Pulmonary artery endothelial cell (primary cell): Measurements from ENCODE around the gene CMPK1. TPM values are rescaled to one million over a fixed set of nuclear protein-coding genes. Genes with fewer than 3 reads are reported as not detected.

Experiments
- DNase-seq: peaks from one replicate; pipeline ENCODE4 v3.0.0-alpha.2; 2011; ENCODE audit warnings: low read depth, low spot score
- total RNA-seq: library from RNA; depleted of rRNA; stranded (reverse); fragments of >200 nt; gene quantifications from 2 replicates; pipeline ENCODE4 v1.2.3, GENCODE V29; 2014

The CMPK1 gene
- total RNA-seq, 1 donor from 2014 or later, result 122 TPM

GRCh38 chr1:47423872-47424271 is 90.3 kb downstream of the CMPK1 start:
- no peak for DNase-seq

- no peak for DNase-seq
Observed at GRCh38 chr1:47424336-47424982, 90.9 kb downstream of the CMPK1 start.

Other genes with a start within 250 kb of the CMPK1 start
- not detected in 2 replicates for gene CYP4A22, start 196.3 kb upstream of the CMPK1 start, total RNA-seq
- 0.20 TPM in 1 of 2 replicates, not detected in the other for gene PDZK1IP1, start 143.8 kb upstream of the CMPK1 start, total RNA-seq
- gene TAL1, start 101.6 kb upstream of the CMPK1 start, total RNA-seq, result 37.9 and 54.0 TPM in 2 replicates
- gene STIL, start 19.6 kb upstream of the CMPK1 start, total RNA-seq, result 8.4 and 15.8 TPM in 2 replicates
- 0.04 TPM in 1 of 2 replicates, not detected in the other for gene FOXE3, start 82.5 kb downstream of the CMPK1 start, total RNA-seq
- gene FOXD2, start 104.3 kb downstream of the CMPK1 start, total RNA-seq, result 0.11 and 0.20 TPM in 2 replicates